ENCODE measurements around the gene STX2. TPM values are rescaled to one million over a fixed set of nuclear protein-coding genes. Genes with fewer than 3 reads are reported as not detected.

Gene STX2
- polyA plus RNA-seq, 2 of the 4 experiments (the other 2 are of a cell fraction) = 26.8 to 51.3 TPM

DNA sequence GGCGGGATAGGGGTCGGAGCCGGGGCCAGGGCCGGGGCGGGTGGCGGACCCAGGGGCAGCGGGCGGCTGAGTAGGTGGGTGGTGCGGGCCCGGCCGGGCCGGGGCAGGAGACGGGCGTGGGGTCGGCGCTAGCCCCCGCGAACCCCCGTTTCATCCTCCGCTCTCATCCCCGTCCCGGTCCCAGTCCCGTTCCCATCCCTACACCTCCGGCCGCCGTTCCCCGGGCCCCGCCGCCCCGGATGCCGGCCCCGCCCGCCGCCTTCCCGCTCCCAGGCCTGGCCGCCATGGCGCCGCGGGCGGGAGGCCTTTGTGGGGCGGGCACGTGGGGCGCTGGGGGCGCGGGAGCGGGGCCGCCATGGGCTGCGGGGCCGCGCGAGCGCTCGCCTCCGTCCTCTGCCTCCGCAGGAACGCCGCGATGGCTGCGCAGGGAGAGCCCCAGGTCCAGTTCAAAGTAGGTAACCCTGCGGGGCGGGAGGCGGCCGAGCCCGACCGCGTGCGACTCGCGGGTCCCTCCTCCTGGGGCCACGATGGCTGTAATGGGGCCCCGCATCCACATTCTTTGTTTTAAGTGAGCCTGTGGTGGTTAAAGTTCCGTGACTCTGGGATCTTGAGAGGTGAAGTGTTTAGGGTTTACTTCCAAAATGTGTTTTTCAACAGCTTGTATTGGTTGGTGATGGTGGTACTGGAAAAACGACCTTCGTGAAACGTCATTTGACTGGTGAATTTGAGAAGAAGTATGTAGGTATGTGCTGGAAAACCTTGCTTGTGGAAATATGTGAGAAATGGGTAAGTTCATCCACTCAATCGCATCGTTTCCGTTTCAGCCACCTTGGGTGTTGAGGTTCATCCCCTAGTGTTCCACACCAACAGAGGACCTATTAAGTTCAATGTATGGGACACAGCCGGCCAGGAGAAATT, 33.4 kb upstream of the STX2 start (continued):
- TF ChIP-seq, protein P1, sequence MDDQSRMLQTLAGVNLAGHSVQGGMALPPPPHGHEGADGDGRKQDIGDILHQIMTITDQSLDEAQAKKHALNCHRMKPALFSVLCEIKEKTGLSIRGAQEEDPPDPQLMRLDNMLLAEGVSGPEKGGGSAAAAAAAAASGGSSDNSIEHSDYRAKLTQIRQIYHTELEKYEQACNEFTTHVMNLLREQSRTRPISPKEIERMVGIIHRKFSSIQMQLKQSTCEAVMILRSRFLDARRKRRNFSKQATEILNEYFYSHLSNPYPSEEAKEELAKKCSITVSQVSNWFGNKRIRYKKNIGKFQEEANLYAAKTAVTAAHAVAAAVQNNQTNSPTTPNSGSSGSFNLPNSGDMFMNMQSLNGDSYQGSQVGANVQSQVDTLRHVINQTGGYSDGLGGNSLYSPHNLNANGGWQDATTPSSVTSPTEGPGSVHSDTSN (IDR thresholded peaks at IDR 0.05) = no peak
- no peak for TF ChIP-seq RCOR1 (IDR thresholded peaks at IDR 0.05; ENCODE audit: low read depth, low read length)
- TF ChIP-seq FOSL2 (IDR thresholded peaks at IDR 0.05) = no peak
- TF ChIP-seq FOSL2 (CRISPR knock-in tag; IDR thresholded peaks at IDR 0.05) = 0 out of 2 replicates have a peak, but pooled peaks have one; percentile 15
- TF ChIP-seq POLR2A (IDR thresholded peaks at IDR 0.05; ENCODE audit: low read length) = no peak
- TF ChIP-seq ZFP36 (IDR thresholded peaks at IDR 0.05; ENCODE audit: borderline replicate concordance, partially characterized antibody) = no peak
- TF ChIP-seq, protein P2, sequence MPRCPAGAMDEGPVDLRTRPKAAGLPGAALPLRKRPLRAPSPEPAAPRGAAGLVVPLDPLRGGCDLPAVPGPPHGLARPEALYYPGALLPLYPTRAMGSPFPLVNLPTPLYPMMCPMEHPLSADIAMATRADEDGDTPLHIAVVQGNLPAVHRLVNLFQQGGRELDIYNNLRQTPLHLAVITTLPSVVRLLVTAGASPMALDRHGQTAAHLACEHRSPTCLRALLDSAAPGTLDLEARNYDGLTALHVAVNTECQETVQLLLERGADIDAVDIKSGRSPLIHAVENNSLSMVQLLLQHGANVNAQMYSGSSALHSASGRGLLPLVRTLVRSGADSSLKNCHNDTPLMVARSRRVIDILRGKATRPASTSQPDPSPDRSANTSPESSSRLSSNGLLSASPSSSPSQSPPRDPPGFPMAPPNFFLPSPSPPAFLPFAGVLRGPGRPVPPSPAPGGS (IDR thresholded peaks at IDR 0.05) = no peak; the same call in 1 of the 3 replicates
- TF ChIP-seq ZNF302 (CRISPR knock-in tag; IDR thresholded peaks at IDR 0.05) = no peak

DNA sequence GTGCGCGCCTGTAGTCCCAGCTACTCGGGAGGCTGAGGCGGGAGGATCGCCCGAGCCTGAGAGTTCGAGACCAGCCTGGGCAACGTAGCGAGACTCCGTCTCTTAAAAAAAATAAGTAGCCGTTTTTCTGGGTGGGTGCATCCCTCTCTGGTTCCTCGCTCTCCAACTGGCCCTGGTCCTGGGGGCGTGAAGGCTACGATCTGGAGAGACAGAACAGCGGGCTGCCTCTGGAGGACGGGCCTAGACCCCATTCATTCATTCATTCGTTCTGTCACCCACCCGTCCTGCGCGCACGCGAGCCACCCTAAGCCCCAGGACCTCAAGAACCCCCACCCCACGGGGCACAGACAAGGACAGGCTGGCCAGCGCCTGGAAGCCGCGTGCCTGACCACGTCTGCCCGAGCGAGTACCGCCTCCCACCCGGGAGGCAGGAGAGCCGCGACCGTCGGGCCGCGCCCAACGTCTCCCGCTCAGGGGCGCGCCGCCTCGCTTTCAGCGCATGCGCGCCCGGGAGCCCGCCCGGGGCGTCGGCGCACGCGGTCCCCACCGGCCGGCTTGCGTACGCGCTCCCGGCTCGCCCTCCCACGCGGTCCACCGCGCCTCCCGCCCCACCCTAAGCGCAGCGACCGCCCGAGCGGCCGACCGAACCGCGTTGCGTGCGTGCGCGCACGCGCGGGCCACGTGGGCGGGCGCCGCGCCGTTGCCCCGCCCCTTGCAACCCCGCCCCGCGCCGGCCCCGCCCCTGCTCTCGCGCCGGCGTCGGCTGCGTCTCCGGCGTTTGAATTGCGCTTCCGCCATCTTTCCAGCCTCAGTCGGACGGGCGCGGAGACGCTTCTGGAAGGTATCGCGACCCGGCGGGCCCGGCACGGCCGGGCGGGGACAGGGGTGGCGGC, 32.5 kb upstream of the STX2 start, which contains the start of gene RAN:
Gene RAN (plus strand): TSS at position 781 of the 893 bp plus-strand sequence. CDS start 528 bp downstream, outside the sequence.
- H3K4me2 ChIP-seq = peak within 1 kb of the TSS; percentile 97
- POLR2A ChIA-PET = interaction anchor here (1.3 kb wide), 1 partner anchor 14 kb away, joined by 5 read pairs; no protein-coding TSS in a partner anchor
- no peaks in the 10 kb centered on the region for H3K9me3 ChIP-seq
- H3K4me1 ChIP-seq = peaks cover 30% of the 10 kb centered on the region
- peak; percentile 95 to 97 for DNase-seq (ENCODE audit: low read depth in 1 of 2, low spot score in 1 of 2)
- no peak for FAIRE-seq
- H3K4me3 ChIP-seq = peak within 1 kb of the TSS; percentile 98
- CTCF ChIA-PET = interaction anchor here (1.0 to 1.8 kb wide), 9 partner anchors 19 to 91 kb away, joined by 3 to 9 read pairs (median 4); partner anchors contain the start of gene STX2
- ATAC-seq = peak; percentile 78 to 83
- TF ChIP-seq, protein P3, sequence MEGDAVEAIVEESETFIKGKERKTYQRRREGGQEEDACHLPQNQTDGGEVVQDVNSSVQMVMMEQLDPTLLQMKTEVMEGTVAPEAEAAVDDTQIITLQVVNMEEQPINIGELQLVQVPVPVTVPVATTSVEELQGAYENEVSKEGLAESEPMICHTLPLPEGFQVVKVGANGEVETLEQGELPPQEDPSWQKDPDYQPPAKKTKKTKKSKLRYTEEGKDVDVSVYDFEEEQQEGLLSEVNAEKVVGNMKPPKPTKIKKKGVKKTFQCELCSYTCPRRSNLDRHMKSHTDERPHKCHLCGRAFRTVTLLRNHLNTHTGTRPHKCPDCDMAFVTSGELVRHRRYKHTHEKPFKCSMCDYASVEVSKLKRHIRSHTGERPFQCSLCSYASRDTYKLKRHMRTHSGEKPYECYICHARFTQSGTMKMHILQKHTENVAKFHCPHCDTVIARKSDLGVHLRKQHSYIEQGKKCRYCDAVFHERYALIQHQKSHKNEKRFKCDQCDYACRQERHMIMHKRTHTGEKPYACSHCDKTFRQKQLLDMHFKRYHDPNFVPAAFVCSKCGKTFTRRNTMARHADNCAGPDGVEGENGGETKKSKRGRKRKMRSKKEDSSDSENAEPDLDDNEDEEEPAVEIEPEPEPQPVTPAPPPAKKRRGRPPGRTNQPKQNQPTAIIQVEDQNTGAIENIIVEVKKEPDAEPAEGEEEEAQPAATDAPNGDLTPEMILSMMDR (IDR thresholded peaks at IDR 0.05) = no peak
- TF ChIP-seq MYC (IDR thresholded peaks at IDR 0.05; ENCODE audit: borderline replicate concordance, low read length) = peak; percentile 99
- no peak for TF ChIP-seq ZNF302 (CRISPR knock-in tag; IDR thresholded peaks at IDR 0.05)
- TF ChIP-seq, protein P4, sequence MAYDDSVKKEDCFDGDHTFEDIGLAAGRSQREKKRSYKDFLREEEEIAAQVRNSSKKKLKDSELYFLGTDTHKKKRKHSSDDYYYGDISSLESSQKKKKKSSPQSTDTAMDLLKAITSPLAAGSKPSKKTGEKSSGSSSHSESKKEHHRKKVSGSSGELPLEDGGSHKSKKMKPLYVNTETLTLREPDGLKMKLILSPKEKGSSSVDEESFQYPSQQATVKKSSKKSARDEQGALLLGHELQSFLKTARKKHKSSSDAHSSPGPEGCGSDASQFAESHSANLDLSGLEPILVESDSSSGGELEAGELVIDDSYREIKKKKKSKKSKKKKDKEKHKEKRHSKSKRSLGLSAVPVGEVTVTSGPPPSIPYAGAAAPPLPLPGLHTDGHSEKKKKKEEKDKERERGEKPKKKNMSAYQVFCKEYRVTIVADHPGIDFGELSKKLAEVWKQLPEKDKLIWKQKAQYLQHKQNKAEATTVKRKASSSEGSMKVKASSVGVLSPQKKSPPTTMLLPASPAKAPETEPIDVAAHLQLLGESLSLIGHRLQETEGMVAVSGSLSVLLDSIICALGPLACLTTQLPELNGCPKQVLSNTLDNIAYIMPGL (CRISPR knock-in tag; IDR thresholded peaks at IDR 0.05; ENCODE audit: borderline replicate concordance) = 0 out of 2 replicates have a peak, but pooled peaks have one; percentile 70
- no peak for TF ChIP-seq EHF (CRISPR knock-in tag; IDR thresholded peaks at IDR 0.05)
- no peak for TF ChIP-seq HDAC2 (IDR thresholded peaks at IDR 0.05)
- TF ChIP-seq MAZ (IDR thresholded peaks at IDR 0.05; ENCODE audit: borderline replicate concordance, low read depth, low read length) = no peak
- no peak; the same call in 1 of the 2 replicates for TF ChIP-seq GATA3 (IDR thresholded peaks at IDR 0.05; ENCODE audit: borderline replicate concordance)
- TF ChIP-seq POLR2A (IDR thresholded peaks at IDR 0.05; ENCODE audit: low read length) = peak; percentile 94
- TF ChIP-seq, protein P2 (IDR thresholded peaks at IDR 0.05) = peak; percentile 88
- peak; percentile 57; the same call in 1 of the 2 replicates for TF ChIP-seq FOSB (CRISPR knock-in tag; IDR thresholded peaks at IDR 0.05)
- 0 out of 2 replicates have a peak, but pooled peaks have one; percentile 9 for TF ChIP-seq TFCP2L1 (CRISPR knock-in tag; IDR thresholded peaks at IDR 0.05)
- TF ChIP-seq JUN (IDR thresholded peaks at IDR 0.05) = peak; percentile 0 to 93; a peak in 4 of 5 replicates
- TF ChIP-seq, protein P5, sequence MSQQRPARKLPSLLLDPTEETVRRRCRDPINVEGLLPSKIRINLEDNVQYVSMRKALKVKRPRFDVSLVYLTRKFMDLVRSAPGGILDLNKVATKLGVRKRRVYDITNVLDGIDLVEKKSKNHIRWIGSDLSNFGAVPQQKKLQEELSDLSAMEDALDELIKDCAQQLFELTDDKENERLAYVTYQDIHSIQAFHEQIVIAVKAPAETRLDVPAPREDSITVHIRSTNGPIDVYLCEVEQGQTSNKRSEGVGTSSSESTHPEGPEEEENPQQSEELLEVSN (IDR thresholded peaks at IDR 0.05; ENCODE audit: borderline replicate concordance, low read depth) = peak; percentile 91
- peak; percentile 79; the same call in 1 of the 2 replicates for TF ChIP-seq HOXA7 (CRISPR knock-in tag; IDR thresholded peaks at IDR 0.05)
- TF ChIP-seq, protein P6, sequence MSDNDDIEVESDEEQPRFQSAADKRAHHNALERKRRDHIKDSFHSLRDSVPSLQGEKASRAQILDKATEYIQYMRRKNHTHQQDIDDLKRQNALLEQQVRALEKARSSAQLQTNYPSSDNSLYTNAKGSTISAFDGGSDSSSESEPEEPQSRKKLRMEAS (IDR thresholded peaks at IDR 0.05) = peak; percentile 91
- TF ChIP-seq JUNB (IDR thresholded peaks at IDR 0.05) = no peak
- peak; percentile 83; the same call in 1 of the 2 replicates for TF ChIP-seq PHF8 (IDR thresholded peaks at IDR 0.05; ENCODE audit: borderline replicate concordance, low read depth)
- peak within 1 kb of the TSS; percentile 100 for H3K27ac ChIP-seq
- WGBS (ENCODE audit: missing lambda C conversion rate) = 1% methylated on average over 23 of the region's 118 CpGs

Measured in A549 (cell line).